Keratinocyte (primary cell): Measurements from ENCODE around the gene FSCB.

ENCODE experiments used
- CTCF ChIP-seq, 3 experiments: IDR thresholded peaks in 1 of 3; conservative IDR thresholded peaks in 1 of 3; optimal IDR thresholded peaks in 1 of 3; 2 replicates in 2 of 3; 3 replicates in 1 of 3; pipeline versions ENCODE3 to v1.5.1; 2011; ENCODE audit warnings: low read length in 3 of 3, mild to moderate bottlenecking in 3 of 3, moderate library complexity in 2 of 3, control low read depth in 1 of 3, inconsistent platforms in 1 of 3; ENCODE audit not compliant: insufficient read depth in 2 of 3; ENCODE audit errors: extremely low read depth in 1 of 3
- EZH2 ChIP-seq: IDR thresholded peaks from one replicate; pipeline ENCODE4 v1.6.1; 2012; ENCODE audit warnings: inconsistent platforms, mild to moderate bottlenecking, low read length, moderate library complexity

- TF ChIP-seq CTCF (optimal IDR thresholded peaks at IDR 0.05 in 1 of 3, IDR thresholded peaks at IDR 0.05 in 1 of 3, conservative IDR thresholded peaks at IDR 0.05 in 1 of 3; ENCODE audit: extremely low read depth in 1 of 3, insufficient read depth in 2 of 3, low read length in 3 of 3) (no peak), EZH2 (no peak)
Measured at GRCh38 chr14:44530475-44530874, 23.4 kb upstream of the FSCB start.
